HL-60 (cell line): ENCODE measurements around the gene NDUFV3.

ENCODE experiments used
- GABPA ChIP-seq: IDR thresholded peaks from 2 replicates; pipeline ENCODE4 v1.6.1; 2012; ENCODE audit warnings: low read depth
- POLR2AphosphoS5 ChIP-seq: IDR thresholded peaks from 2 replicates; pipeline ENCODE4 v1.6.1; 2012; ENCODE audit warnings: low read depth
- REST ChIP-seq: IDR thresholded peaks from 2 replicates; pipeline ENCODE4 v1.6.1; 2012; ENCODE audit warnings: low read depth; ENCODE audit not compliant: insufficient replicate concordance
- SPI1 ChIP-seq: IDR thresholded peaks from 2 replicates; pipeline ENCODE4 v1.6.1; 2012; ENCODE audit warnings: low read depth, mild to moderate bottlenecking, borderline replicate concordance
- TF ChIP-seq, protein P1 (sequence below): IDR thresholded peaks from one replicate; pipeline ENCODE4 v1.5.1; 2011; ENCODE audit warnings: low read length, control low read depth, inconsistent platforms; ENCODE audit not compliant: insufficient read depth

- TF ChIP-seq, protein P1, sequence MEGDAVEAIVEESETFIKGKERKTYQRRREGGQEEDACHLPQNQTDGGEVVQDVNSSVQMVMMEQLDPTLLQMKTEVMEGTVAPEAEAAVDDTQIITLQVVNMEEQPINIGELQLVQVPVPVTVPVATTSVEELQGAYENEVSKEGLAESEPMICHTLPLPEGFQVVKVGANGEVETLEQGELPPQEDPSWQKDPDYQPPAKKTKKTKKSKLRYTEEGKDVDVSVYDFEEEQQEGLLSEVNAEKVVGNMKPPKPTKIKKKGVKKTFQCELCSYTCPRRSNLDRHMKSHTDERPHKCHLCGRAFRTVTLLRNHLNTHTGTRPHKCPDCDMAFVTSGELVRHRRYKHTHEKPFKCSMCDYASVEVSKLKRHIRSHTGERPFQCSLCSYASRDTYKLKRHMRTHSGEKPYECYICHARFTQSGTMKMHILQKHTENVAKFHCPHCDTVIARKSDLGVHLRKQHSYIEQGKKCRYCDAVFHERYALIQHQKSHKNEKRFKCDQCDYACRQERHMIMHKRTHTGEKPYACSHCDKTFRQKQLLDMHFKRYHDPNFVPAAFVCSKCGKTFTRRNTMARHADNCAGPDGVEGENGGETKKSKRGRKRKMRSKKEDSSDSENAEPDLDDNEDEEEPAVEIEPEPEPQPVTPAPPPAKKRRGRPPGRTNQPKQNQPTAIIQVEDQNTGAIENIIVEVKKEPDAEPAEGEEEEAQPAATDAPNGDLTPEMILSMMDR = no peak
- TF ChIP-seq GABPA (no peak), SPI1 (no peak), POLR2AphosphoS5 (no peak), REST (no peak)
Observed at GRCh38 chr21:42852925-42853570, 40.1 kb upstream of the NDUFV3 start.
